Stimulated activated CD8-positive, alpha-beta memory T cell treated with anti-CD3 and anti-CD28 coated beads, Interleukin-12 subunit alpha, Interleukin-12 subunit beta, amount 100 ng/mL, for 4 hours (primary cell): ENCODE measurements around the gene KRCC1.

Source experiments
- DNase-seq: peaks from one replicate; pipeline ENCODE4 v3.0.0-alpha.2; 2020; ENCODE audit warnings: low read depth

KRCC1 gene

DNA sequence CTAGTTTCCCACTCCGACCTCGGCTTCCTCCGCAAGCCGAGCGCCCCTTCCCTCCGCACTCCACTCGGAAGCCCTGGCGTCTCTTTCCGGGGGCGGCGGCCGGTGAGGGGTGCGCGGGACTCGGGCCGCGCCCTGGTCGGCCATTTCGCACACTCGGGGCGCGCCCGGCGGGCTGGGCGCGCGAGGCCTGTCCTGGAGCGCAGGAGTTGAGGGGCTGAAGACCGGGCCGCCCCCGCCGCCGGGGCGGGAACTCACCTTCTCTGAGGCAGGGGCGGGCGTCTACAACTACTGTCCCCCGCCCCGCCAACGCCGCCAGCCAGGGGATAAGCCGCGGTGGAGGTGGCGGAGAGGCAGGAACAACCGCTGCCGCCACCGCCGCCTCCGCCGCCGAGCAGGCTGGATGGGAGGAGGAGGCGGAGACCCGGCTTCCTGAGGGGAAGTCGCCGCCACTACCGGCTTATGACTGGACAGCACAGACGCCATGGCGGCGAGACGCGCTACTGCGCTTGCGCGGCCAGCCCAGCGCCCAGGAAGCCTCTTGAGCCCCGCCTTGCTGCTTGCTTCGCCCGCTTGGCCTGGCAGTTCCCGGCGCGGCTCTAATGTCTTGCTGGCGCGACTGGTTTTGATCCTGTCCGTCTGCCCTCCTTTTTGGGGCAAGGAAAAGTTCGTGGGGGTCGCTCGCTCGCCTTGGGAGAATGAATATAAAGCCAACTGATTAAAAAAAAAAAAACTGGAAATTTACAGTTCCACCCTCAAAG, at the start of gene KRCC1:
TSS of gene KRCC1 (minus strand) at position 413 of the 758 bp plus-strand sequence. CDS start 27,220 bp downstream, outside the sequence.
- peak; percentile 91 for DNase-seq

DNA sequence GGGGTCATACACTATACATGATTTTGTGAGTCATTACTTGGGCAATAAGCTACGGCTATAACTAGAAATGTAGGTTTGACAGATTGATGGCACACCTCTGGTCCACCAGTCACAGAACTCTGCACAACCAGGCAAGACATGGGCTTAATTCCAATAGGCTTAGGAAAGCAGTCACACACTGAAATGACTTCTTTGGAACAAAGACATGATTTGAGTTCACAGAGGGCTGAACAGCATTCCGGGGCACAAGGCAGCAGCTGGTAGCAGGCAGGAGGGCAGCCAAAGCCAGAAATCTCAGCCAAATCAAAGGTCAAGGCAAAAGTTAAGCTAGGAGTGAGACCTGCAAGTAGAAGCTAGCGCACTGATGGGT, 44.9 kb upstream of the KRCC1 start:
- no peak for DNase-seq

DNA sequence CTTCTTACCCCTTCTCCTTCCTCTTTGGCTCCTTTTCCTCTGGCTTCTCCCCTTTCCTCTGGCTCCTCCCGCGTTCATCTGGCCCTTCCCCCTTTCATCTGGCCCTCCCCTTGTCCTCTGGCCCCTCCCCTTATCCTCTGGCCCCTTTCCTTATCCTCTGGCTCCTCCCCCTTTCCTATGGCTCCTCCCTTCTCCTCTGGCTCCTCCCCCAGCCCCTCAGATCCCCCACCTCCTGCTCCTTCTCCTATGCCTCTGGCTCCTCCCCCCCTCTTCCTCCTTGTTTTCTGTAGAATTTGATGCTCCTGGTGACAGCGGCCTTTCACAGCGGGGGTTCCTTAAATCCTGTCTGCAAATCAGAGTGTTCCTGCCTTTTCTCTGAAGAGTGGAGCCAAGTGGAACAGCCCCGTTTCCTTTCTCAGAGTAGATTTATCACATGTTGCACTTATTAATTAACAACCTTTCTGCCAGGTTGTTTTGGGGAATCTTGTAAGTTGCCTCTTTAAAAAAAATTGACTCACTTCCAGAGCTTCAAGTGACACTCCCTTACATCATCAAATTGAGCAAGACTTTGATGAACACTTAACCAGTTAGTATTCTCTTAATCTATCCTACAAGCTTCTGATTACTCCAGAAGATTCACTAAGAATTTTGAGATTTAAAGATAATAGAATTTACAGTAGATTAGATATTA, 44.4 kb upstream of the KRCC1 start:
- DNase-seq: no peak

GRCh38 chr2:88098558-88098900, 42.9 kb upstream of the KRCC1 start:
- no peak for DNase-seq

GRCh38 chr2:88097891-88098557, 42.4 kb upstream of the KRCC1 start:
- DNase-seq: no peak

DNA sequence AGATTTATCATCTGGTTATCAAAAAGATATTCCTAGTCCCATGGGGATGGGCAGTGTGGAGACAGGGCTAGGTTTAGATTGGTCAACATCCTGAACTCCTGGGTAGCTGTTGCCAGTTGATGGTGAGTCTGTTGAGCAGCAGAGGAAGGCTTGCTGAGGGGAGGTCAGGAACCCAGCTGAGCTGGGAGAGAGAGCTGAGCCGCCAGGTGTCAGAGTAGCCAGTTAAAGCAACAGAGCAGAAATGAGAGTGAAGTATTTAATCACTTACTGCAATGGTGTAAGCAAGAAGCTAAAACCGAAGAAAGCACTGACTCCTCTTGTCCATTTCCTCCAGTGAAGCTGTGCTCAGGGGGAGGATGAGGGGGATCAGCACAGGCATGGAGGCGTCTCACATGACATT, 41.6 kb upstream of the KRCC1 start:
- DNase-seq: no peak

DNA sequence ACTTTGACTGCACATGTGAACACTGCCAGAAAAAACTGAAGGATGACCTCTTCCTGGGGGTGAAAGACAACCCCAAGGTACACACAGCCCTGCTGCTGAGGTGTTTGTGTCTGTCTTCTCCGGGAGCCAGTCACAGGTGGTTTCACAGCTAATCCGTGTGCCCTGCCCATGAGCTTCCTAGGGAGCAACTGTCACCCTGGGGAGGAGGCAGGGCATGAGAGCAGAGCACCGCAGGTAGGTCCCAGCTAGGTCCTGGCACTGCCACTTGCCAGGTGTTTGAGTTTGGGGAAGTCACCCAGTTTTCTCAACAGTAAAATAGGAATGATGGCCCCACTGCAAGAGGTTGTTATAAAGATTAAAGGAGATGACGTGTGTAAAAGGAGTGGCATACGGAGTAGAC, 41.1 kb upstream of the KRCC1 start:
- DNase-seq: no peak

- DNase-seq: no peak
Measured at GRCh38 chr2:88095022-88095421, 39.4 kb upstream of the KRCC1 start.

- DNase-seq: no peak
Measured at GRCh38 chr2:88092773-88093172, 37.2 kb upstream of the KRCC1 start.

DNA sequence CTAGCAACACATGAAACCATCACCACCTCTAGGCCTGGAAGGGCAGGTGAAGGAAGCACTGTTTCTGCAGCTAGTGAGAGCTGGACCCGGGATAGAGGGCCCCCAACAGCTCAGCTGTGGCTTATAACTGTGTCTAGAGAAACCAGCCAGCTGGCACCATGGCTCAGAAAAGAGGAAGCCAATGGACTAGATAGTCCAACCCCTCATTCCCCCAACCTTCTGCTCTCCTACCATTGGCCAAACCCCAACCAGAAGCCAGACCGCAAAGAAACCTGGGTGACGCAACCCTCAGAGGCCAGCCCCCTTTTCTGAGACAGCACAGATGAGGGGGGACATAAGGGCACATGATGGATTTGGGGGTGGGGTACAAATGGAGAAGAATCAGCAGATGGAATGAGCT, 36.4 kb upstream of the KRCC1 start:
- DNase-seq: no peak

DNA sequence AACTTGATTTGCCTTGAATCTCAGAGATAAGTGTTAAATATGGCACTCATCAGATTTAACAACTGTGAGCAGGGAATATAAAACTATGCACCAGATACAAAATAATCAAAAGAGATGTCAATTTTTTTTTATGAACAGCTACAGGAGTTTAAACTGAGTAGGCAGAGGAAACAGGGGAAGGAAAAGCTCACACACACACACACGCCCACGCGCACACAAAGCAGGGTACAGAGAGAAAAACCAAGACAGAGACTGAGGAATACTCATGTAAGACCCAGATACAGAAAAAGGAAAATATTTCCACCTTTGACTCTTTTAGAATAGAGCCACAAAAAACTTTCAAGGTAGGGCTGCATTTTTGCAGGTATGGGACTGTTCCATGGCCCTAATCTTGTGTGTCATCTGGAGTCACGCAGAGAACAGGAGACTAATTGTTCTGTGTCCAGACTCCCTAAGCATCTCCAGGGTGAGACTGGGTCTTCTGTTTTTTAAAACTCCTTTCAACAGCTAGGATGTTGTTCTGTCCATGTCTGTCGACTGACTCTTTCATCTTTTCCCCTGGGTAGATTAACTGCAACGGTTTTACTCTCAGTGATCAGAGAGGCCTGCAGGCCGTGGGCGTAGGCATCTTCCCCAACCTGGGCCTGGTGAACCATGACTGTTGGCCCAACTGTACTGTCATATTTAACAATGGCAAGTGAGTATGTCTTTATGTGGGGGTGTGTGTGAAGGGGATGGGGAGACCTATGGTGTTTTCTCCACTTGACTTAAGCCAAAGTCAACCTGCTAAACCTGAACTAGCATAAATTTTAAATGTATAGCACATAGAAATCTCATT, 35.1 kb upstream of the KRCC1 start:
- DNase-seq: peak; percentile 19

- no peak for DNase-seq
Measured at GRCh38 chr2:88088999-88089398, 33.4 kb upstream of the KRCC1 start.

GRCh38 chr2:88087763-88088162, 32.2 kb upstream of the KRCC1 start:
- no peak for DNase-seq

GRCh38 chr2:88087073-88087472, 31.5 kb upstream of the KRCC1 start:
- DNase-seq: no peak

- no peak for DNase-seq
Measured at GRCh38 chr2:88086401-88086800, 30.8 kb upstream of the KRCC1 start.

GRCh38 chr2:88085602-88086001, 30.0 kb upstream of the KRCC1 start:
- DNase-seq: no peak

DNA sequence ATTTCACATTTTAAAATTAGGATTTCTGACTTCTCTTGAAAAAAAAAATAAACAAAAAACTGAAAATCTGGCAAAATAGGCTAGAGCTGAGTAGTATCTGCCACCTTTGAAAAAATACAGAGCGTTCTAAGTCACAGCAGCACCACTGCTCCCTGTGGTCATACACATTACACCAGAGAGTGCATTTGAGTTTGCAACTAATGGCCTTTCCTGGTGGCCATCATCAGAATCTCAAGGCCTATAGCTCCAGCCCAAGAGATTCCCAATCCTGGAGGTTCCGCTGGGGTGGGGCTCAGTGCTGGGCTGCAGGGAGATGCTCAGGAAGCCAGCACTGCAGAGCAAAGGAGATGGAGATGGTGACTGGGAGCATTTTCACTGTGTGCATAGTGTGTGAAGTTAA, 29.5 kb upstream of the KRCC1 start:
- DNase-seq: no peak

DNA sequence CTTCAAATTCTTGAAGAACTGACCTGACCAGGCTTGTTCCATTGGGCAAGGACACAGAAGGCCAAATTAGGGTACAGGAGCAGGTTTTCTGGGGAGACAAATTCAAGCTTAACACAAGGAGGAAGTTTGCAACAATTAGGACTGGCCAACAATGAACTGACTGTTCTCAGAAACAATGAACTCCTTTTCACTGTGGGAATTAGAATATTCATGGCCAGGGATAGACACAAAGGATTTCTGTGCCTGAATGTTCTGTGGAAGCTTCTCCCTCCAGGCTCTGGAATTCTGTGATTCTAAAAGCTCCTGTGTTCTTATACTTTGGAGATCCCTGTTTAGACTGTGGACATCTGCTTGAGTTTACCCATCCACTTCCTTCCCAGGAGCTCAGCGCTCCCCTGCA, 27.2 kb upstream of the KRCC1 start:
- DNase-seq: no peak

GRCh38 chr2:88081924-88082608, 26.5 kb upstream of the KRCC1 start:
- DNase-seq: no peak

GRCh38 chr2:88080545-88080944, 25.0 kb upstream of the KRCC1 start:
- DNase-seq: no peak

DNA sequence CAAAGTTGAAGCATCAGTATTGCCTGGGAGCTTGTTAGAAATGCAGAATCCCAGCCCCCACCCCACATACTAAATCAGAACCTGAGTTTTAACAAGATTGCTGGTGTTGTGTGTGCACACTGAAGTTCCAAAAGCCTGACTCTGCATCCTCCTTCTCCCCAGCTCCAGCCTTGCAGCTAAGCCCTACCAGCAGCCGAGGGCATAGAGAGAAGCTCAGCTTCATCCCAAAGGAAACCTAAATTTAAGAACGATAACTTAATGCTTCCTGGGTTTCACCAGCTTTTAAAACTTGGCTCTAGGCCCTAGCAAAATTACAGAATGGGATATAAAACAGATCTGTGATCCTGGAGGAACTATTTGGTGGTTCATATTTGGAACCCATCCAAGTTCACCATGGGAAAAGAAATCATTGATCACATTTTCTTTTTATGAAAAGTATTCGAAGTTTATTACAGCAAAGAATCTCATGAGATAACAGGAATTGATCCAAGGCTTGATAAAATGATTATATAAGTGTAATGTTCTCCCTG, 23.1 kb upstream of the KRCC1 start:
- DNase-seq: no peak

- DNase-seq: no peak
Measured at GRCh38 chr2:88077080-88077479, 21.5 kb upstream of the KRCC1 start.
